HCT116 (cell line): ENCODE results near the gene CISH. TPM values are rescaled to one million over a fixed set of nuclear protein-coding genes. Genes with fewer than 3 reads are reported as not detected.

Source experiments
- ATAC-seq: fragments of 200-7000 bp; cut with Tn5 transposase; 2 replicates; pipeline ENCODE4 v1.9.1; 2020; ENCODE audit warnings: mild to moderate bottlenecking, moderate library complexity
- BruUV-seq: library from RNA; stranded (reverse); fragments of 400-500 nt; replicated peaks from 2 replicates; lab custom pipeline; 2021; lab: Mats Ljungman, UMichigan
- CTCF ChIA-PET: fragments of 300-600 bp; sonication (Branson Sonifier 250); formaldehyde crosslinking; loops from one replicate; lab custom pipeline; 2021; ENCODE audit warnings: antibody characterized with exemption; lab: Charles Lee
- POLR2A ChIA-PET: fragments of 300-600, 350-600 bp; sonication (Branson Sonifier 250); formaldehyde crosslinking; loops from one replicate; lab custom pipeline; 2021; ENCODE audit warnings: antibody characterized with exemption; lab: Charles Lee
- RAD21 ChIA-PET, 2 experiments: fragments of 300-600 bp; sonication (Branson Sonifier 250); formaldehyde crosslinking; loops; one replicate each; lab custom pipeline; 2023; ENCODE audit warnings: low total read pairs in 2 of 2; ENCODE audit not compliant: uncharacterized antibody in 2 of 2, unreplicated experiment in 2 of 2, low non-redundant PET in 1 of 2; lab: Charles Lee
- DNase-seq: peaks from one replicate; pipeline ENCODE4 v3.0.0-alpha.2; 2010; ENCODE audit warnings: low read depth, low spot score
- H2AFZ ChIP-seq: fragments of 200-600 bp; shearing (Covaris generic), sonication (generic); 2 replicates; pipeline ENCODE4 v1.6.1; 2017; ENCODE audit warnings: low read depth, mixed run types, mixed read lengths, antibody characterized with exemption, low read length; ENCODE audit not compliant: poor library complexity, severe bottlenecking
- H3K27ac ChIP-seq: 2 replicates; pipeline ENCODE4 v1.5.1; 2012; ENCODE audit warnings: low read depth, low read length
- H3K27me3 ChIP-seq: fragments of 200-600 bp; sonication (generic); 2 replicates; pipeline ENCODE4 v1.6.1; 2016; ENCODE audit warnings: mixed run types, low read length, mixed read lengths; ENCODE audit not compliant: insufficient read depth
- H3K36me3 ChIP-seq, 2 experiments: fragments of 200-500 bp in 1 of 2; fragments of 200-600 bp in 1 of 2; sonication (Bioruptor generic) in 1 of 2; sonication (generic) in 1 of 2; 2 replicates each; pipeline versions ENCODE4 v1.5.1 to v1.6.1; 2014 to 2016; ENCODE audit warnings: low read length in 2 of 2, inconsistent platforms in 1 of 2, mixed read lengths in 1 of 2, mixed run types in 1 of 2; ENCODE audit not compliant: insufficient read depth in 2 of 2, control insufficient read depth in 1 of 2
- H3K4me1 ChIP-seq, 2 experiments: fragments of 200-600 bp in 1 of 2; sonication (generic) in 1 of 2; 2 replicates each; pipeline versions ENCODE4 v1.5.1 to v1.6.1; 2012 to 2017; ENCODE audit warnings: low read length in 2 of 2, inconsistent platforms in 1 of 2, mild to moderate bottlenecking in 1 of 2, mixed read lengths in 1 of 2, mixed run types in 1 of 2, moderate library complexity in 1 of 2; ENCODE audit not compliant: insufficient read depth in 2 of 2, control insufficient read depth in 1 of 2
- H3K4me2 ChIP-seq: fragments of 200-600 bp; sonication (generic); 2 replicates; pipeline ENCODE4 v1.6.1; 2017; ENCODE audit warnings: mixed run types, low read length, mixed read lengths
- H3K4me3 ChIP-seq, 2 experiments: fragments of 200-600 bp in 1 of 2; sonication (generic) in 1 of 2; replicated peaks in 1 of 2; 2 replicates each; pipeline ENCODE4 v1.5.1; 2011 to 2016; ENCODE audit warnings: low read length in 2 of 2, control low read depth in 1 of 2, low read depth in 1 of 2, mild to moderate bottlenecking in 1 of 2, mixed read lengths in 1 of 2, mixed run types in 1 of 2
- H3K79me2 ChIP-seq: fragments of 200-600 bp; sonication (generic); 2 replicates; pipeline ENCODE4 v1.6.1; 2017; ENCODE audit warnings: mild to moderate bottlenecking, mixed run types, low read length, moderate library complexity, mixed read lengths; ENCODE audit not compliant: insufficient read depth
- H3K9ac ChIP-seq: fragments of 200-600 bp; sonication (generic); 2 replicates; pipeline ENCODE4 v1.6.1; 2016; ENCODE audit warnings: low read length, mixed read lengths
- H3K9me2 ChIP-seq: fragments of 200-600 bp; sonication (generic), shearing (Covaris generic); 2 replicates; pipeline ENCODE4 v1.6.1; 2017; ENCODE audit warnings: mixed run types, mild to moderate bottlenecking, moderate library complexity; ENCODE audit not compliant: insufficient read depth
- H3K9me3 ChIP-seq, 2 experiments: fragments of 200-500 bp in 1 of 2; fragments of 200-600 bp in 1 of 2; sonication (Bioruptor generic) in 1 of 2; sonication (generic) in 1 of 2; 2 replicates each; pipeline ENCODE4 v1.6.1; 2014 to 2017; ENCODE audit warnings: low read length in 2 of 2, mixed read lengths in 2 of 2, inconsistent platforms in 1 of 2, low read depth in 1 of 2, mild to moderate bottlenecking in 1 of 2, mixed run types in 1 of 2, moderate library complexity in 1 of 2; ENCODE audit not compliant: control insufficient read depth in 1 of 2, insufficient read depth in 1 of 2
- H4K20me1 ChIP-seq: fragments of 200-600 bp; sonication (generic), shearing (Covaris generic); 2 replicates; pipeline ENCODE4 v1.6.1; 2017; ENCODE audit warnings: mixed run types, mild to moderate bottlenecking, moderate library complexity; ENCODE audit not compliant: insufficient read depth
- CBX3 ChIP-seq: IDR thresholded peaks from 2 replicates; pipeline ENCODE4 v1.6.1; 2012; ENCODE audit warnings: low read depth
- CEBPB ChIP-seq: IDR thresholded peaks from 2 replicates; pipeline ENCODE4 v1.6.1; 2012; ENCODE audit warnings: low read depth
- ELF1 ChIP-seq: IDR thresholded peaks from 2 replicates; pipeline ENCODE4 v1.6.1; 2012; ENCODE audit warnings: low read depth, borderline replicate concordance
- EZH2 ChIP-seq: fragments of 200-600 bp; sonication (generic); IDR thresholded peaks from 2 replicates; pipeline ENCODE4 v1.6.1; 2017; ENCODE audit warnings: antibody characterized with exemption, mixed run types
- FOSL1 ChIP-seq: IDR thresholded peaks from 2 replicates; pipeline ENCODE4 v1.6.1; 2012; ENCODE audit warnings: low read depth
- MAX ChIP-seq: IDR thresholded peaks from 2 replicates; pipeline ENCODE4 v1.6.1; 2012
- POLR2A ChIP-seq: IDR thresholded peaks from 2 replicates; pipeline ENCODE4 v1.7.0; 2011; ENCODE audit warnings: borderline replicate concordance; ENCODE audit not compliant: insufficient read depth, insufficient read length; ENCODE audit errors: extremely low read depth
- POLR2AphosphoS5 ChIP-seq: IDR thresholded peaks from 2 replicates; pipeline ENCODE4 v1.6.1; 2011; ENCODE audit warnings: mild to moderate bottlenecking, low read depth, low read length, moderate library complexity
- RAD21 ChIP-seq: IDR thresholded peaks from 2 replicates; pipeline ENCODE4 v1.6.1; 2012; ENCODE audit warnings: low read depth, mild to moderate bottlenecking
- SIN3A ChIP-seq: IDR thresholded peaks from 2 replicates; pipeline ENCODE4 v1.6.1; 2012; ENCODE audit warnings: low read depth
- SP1 ChIP-seq: IDR thresholded peaks from 2 replicates; pipeline ENCODE4 v1.6.1; 2012; ENCODE audit warnings: low read depth
- SRF ChIP-seq: IDR thresholded peaks from 2 replicates; pipeline ENCODE4 v1.6.1; 2012; ENCODE audit warnings: low read depth
- TCF7L2 ChIP-seq: IDR thresholded peaks from 2 replicates; pipeline ENCODE4 v1.7.0; 2011; ENCODE audit warnings: borderline replicate concordance, inconsistent platforms; ENCODE audit not compliant: insufficient read depth, insufficient read length; ENCODE audit errors: extremely low read depth
- ZFX ChIP-seq: fragments of 450-650 bp; IDR thresholded peaks from 2 replicates; pipeline ENCODE4 v1.6.1; 2017
- ZNF274 ChIP-seq: fragments of 200-500 bp; sonication (Bioruptor generic); IDR thresholded peaks from 2 replicates; pipeline ENCODE4 v1.6.1; 2014; ENCODE audit warnings: mild to moderate bottlenecking, low read depth, low read length, inconsistent platforms
- intact Hi-C: fragments of 100-400 bp; cut with micrococcal nuclease; formaldehyde crosslinking; loops from 2 replicates; pipeline ENCODE4 v1.10.0; 2022
- total RNA-seq: library from RNA; stranded (reverse); gene quantifications from one replicate; pipeline ENCODE4 v1.2.1, GENCODE V29; 2021; ENCODE audit not compliant: unreplicated experiment

The CISH gene
- total RNA-seq, 1 experiment from 2014 or later = 4.5 TPM

DNA sequence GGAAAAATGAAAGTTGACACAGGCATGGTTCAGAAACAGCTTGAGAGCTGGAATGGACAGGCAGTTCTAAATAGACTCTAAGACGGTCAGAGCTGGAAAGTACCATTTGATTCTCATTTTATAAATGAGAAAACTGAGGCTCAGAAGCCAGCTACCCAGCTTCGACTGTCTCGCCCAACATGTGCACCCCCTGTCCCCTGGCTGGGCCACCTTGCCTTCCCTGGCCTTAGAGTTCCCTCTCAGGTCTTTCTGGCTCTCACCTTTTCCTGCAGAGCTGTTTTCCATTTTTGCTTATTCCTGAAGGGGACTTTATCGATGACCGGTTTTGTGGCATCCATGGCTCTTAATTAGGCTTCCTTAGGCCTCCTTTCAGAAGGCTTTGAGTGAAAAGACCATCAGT, 45.8 kb upstream of the CISH start:
- no peaks in the 10 kb centered on the region for H3K79me2 ChIP-seq
- no TSS peak for BruUV-seq
- H4K20me1 ChIP-seq = no peaks in the 10 kb centered on the region
- no peaks in the 10 kb centered on the region for H3K9me2 ChIP-seq
- RAD21 ChIA-PET = no interaction called here
- H3K4me3 ChIP-seq = no peak overlapping the region
- H3K36me3 ChIP-seq = no peaks in the 10 kb centered on the region
- POLR2A ChIA-PET = no interaction called here
- no peak for DNase-seq
- H3K4me2 ChIP-seq = no peak overlapping the region
- TF ChIP-seq SRF = no peak
- no peak for TF ChIP-seq SIN3A
- no peak for TF ChIP-seq CBX3
- H3K9ac ChIP-seq = no peak overlapping the region
- no peak overlapping the region for H3K27ac ChIP-seq
- H2AFZ ChIP-seq = no peak overlapping the region
- intact Hi-C loops = no loop called here
- CTCF ChIA-PET = interaction anchor here (0.9 kb wide), 1 partner anchor 18 kb away, joined by 3 read pairs; no protein-coding TSS in a partner anchor
- peaks cover 5 to 28% of the 10 kb centered on the region in 2 experiments for H3K4me1 ChIP-seq
- ATAC-seq = no peak
- H3K9me3 ChIP-seq = no peaks in the 10 kb centered on the region
- H3K27me3 ChIP-seq = no peaks in the 10 kb centered on the region

DNA sequence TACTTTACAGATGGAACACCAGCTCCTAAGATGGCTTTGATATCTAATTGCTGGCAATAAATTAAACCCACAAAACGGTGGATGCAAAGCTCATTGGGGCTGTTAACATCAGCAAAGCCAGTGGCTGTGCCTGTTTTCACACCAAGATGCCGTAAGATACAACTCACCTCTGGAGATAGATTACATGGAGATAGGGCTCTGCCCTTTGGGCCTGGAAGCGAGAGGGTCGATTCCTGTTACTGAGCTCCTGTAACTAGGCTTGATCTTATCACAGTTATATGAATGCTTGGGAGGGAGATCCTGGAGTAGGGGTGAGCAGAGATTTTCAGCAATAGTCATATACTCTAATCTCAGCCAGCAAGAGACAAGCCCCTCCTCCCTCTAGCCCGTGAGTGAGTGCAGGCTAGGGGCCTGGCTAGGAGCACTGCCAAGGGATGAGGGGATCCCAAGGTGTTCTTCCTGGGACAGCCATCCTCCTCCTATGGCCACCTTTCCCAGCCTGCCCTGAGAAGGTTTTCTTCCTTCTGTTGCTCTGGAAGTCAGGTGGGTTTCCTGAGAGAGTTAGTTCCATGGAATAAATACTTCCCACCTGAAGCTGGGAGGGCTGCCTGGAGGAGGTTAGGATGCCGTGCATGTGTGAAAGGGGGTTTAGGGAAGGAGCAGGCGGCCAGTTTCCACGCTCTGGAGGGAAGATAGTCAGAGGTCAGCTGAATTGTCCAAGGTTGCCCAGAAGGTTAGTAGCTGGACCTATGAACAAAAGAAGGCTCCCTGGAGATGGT, 45.0 kb upstream of the CISH start:
- no peak overlapping the region for H3K4me3 ChIP-seq
- RAD21 ChIA-PET = no interaction called here
- H2AFZ ChIP-seq = no peak overlapping the region
- no peaks in the 10 kb centered on the region for H3K27me3 ChIP-seq
- CTCF ChIA-PET = interaction anchor here (0.9 kb wide), 1 partner anchor 19 kb away, joined by 3 read pairs; no protein-coding TSS in a partner anchor
- H4K20me1 ChIP-seq = no peaks in the 10 kb centered on the region
- H3K36me3 ChIP-seq = no peaks in the 10 kb centered on the region
- POLR2A ChIA-PET = no interaction called here
- H3K9me3 ChIP-seq = no peaks in the 10 kb centered on the region
- no peaks in the 10 kb centered on the region for H3K79me2 ChIP-seq
- H3K9me2 ChIP-seq = no peaks in the 10 kb centered on the region
- no peak for ATAC-seq
- H3K27ac ChIP-seq = no peak overlapping the region
- H3K9ac ChIP-seq = no peak overlapping the region
- BruUV-seq = no TSS peak
- peaks cover 5 to 28% of the 10 kb centered on the region in 2 experiments for H3K4me1 ChIP-seq
- intact Hi-C loops = no loop called here
- H3K4me2 ChIP-seq = no peak overlapping the region
- TF ChIP-seq SRF (no peak), ZNF274 (no peak), SP1 (no peak), MAX (no peak), TCF7L2 (no peak), ELF1 (no peak), EZH2 (no peak), POLR2AphosphoS5 (no peak), RAD21 (no peak), FOSL1 (no peak), POLR2A (no peak), CEBPB (no peak), ZFX (no peak), CBX3 (no peak)
- TF ChIP-seq, all 23 proteins: peak for 0
- no peak for DNase-seq
